HCEC 1CT (cell line): ENCODE measurements around the gene TGM5.
A peak's percentile ranks its signal among the peaks of the same experiment; 100 is the strongest.
"Not testable (repeated sequence)": the region's sequence is repeated elsewhere in the genome, so short reads cannot be mapped to it uniquely, and the experiment has no call there.

Source experiments
- DNase-seq: peaks from one replicate; pipeline ENCODE4 v3.0.0-alpha.2; 2017

Gene TGM5

GRCh38 chr15:43212951-43213350, 53.8 kb downstream of the TGM5 start:
- DNase-seq = no peak

DNA sequence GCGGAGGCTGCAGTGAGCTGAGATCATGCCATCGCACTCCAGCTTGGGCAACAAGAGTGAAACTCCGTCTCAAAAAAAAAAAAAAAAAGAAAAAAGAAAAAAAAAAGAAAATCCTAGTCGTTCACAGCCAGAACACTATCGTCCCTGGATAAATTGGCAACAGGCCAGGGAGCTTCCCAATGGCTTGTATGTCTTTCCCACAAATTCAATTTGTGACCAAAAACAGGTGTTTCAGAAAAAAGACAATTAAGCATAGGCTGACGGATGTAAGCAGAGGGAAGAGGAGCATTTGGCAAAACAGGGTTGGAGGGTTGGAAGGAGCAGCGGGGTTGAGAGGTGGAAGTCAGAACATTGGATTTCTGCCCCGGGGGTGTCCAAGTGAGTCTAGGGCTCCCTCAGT, 54.4 kb downstream of the TGM5 start:
- no peak for DNase-seq

- DNase-seq = no peak
Measured at GRCh38 chr15:43211224-43211735, 55.4 kb downstream of the TGM5 start.

DNA sequence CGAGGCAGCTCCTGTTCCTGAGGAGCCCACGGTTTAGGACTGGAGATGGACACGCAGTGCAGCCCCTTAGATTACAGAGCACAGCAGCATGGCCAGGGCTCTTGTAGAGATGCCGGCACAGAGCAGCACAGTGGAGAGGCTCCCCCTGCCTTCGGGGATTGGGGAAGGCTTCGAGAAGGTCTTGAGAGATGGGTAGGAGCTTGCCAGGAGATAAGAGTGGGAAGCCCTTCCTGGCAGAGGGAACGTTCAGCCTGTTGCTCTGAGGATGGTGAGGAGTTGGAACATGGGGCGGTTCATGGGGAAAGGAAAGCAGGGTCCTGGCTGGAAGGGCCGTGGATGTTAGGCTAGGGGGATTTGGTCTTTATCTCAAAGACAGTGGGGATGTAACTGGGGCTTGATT, 55.9 kb downstream of the TGM5 start:
- no peak for DNase-seq

DNA sequence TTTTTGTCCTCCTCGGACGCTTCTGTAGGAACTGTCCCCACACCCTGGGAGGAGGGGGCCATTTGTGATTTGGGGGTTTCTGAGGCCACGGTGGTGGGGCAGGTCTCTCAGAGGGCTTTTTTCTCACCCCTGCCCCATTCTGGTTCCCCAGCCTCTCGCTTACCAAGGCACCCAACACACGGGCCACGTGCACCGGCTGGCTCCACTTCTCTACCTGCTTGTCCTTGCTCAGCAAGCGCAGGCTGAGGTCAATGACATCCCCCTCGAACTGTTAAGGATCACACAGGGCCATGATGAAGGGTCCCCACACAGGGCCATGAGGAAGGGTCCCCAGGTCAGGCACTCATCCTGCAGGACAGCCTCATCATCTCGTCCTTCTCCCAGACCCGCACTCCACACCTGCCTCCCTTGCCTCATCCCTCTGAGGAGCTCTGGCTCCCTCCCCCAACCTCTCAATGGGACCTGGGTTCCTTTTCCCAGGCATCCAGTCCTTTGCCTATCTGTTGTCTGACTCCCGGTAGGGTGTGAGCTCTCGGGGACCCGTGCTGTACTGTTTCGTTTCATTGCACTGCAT, 56.5 kb downstream of the TGM5 start:
- DNase-seq = no peak

DNA sequence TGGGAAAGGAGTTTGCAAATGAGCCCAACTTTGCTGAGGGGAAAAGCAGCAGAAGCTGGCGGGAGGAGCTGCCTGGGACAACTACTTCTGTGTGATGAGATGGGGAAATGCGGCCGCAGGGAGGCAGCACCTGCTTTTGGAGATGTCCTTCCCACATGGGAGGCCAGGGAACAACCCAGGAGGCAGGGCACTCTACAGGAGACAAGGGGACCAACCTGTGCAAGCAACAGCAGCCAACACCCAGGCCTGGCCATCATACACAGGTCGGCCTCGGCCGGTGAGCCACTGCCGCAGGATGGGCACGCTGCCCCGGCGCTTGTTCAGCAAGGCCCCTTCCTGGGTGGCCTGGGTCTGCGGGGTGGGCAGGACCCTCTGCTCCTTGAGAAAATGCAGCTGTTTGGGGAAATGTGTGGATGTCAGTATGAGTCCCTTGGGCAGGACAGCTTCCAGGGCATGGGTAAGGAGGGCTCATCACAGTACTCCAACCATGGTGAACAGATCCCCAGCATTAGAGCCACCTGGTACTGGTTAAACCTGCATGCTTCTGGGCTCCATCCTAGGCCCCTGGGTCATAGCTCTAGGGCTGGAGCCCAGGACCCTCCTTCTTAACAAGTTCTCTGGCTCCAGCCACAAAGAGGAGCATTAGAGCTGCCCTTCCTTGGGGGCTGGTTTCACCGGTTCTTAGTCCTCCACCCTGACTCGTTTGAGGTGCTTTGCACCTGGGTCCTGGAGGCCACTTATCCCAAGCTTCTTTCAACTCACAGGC, 57.5 kb downstream of the TGM5 start:
- DNase-seq = no peak

GRCh38 chr15:43208052-43209002, 58.4 kb downstream of the TGM5 start:
- DNase-seq = no peak

DNA sequence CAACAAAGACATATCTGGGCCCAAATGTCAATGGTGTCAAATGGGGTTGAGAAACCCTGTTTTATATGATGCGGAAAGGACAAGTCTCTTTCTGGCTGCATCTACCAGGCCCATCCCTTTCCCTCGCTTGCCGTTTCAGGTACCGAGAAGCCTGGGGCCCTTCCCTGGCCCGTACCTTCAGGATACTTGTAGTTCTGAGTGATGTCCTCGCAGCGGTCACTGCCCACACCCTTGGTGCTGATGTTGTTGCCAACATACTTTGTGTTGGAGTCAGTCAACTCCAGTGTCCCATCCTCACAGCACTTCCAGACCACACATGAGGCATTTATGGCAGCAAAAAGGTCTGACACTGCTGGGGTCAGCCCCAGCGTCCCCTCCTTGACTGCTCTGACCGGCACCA, 59.7 kb downstream of the TGM5 start:
- DNase-seq = no peak

GRCh38 chr15:43206054-43206453, 60.7 kb downstream of the TGM5 start:
- DNase-seq = no peak

GRCh38 chr15:43204016-43204901, 62.5 kb downstream of the TGM5 start:
- DNase-seq = peak; percentile 73

DNA sequence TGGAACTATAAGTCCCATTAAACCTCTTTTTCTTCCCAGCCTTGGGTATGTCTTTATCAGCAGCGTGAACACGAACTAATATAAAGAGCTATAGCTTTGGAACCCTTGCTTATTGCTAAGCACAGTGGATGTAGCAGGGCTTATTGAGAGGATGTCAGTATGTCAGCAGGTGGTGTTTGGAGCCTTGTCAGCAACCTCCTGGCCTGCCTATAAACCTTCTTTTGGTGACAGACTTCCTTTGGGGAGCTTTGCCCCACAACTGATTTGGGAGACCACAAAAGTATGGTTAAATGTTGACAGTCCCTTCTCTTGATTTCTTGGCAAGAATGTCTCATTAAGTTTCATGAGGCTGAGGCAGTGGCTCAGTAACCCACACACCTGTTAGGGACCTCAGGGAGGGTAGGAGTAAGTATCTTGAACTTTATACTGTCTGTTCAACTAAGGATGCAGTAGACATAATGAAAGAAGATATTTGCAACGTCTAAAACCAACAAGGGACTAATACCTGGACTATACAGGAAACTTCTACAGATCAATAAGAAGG, 66.7 kb downstream of the TGM5 start:
- no peak for DNase-seq

DNA sequence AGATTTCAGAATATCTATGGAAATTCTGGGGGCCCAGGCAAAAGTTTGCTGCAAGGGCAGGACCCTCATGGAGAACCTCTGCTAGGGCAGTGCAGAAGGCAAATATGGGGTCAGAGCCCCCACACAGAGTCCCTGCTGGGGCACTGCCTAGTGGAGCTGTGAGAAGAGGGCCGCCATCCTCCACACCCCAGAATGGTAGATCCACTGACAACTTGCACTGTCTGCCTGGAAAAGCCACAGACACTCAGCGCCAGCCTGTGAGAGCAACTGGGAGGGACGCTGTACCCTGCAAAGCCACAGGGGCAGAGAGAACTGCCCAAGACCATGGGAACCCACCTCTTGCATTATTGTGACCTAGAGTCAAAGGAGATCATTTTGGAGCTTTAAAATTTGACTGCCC, 67.7 kb downstream of the TGM5 start:
- DNase-seq = no peak

DNA sequence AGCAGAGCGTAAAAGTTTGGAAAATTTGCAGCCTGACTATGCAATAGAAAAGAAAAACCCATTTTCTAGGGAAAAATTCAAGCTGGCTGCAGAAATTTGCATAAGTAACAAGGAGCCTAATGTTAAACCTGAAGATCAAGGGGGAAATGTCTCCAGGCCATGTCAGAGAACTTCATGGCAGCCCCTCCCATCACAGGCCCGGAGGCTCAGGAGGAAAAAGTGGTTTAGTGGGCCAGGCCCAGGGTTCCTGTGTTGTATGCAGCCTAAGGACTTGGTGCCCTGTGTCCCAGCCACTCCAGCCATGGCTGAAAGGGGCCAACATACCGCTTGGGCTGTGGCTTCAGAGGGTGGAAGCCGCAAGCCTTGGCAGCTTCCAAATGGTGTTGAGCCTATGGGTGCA, 68.2 kb downstream of the TGM5 start:
- not testable (repeated sequence) for DNase-seq

- DNase-seq = not testable (repeated sequence)
Measured at GRCh38 chr15:43197773-43198172, 69.0 kb downstream of the TGM5 start.

DNA sequence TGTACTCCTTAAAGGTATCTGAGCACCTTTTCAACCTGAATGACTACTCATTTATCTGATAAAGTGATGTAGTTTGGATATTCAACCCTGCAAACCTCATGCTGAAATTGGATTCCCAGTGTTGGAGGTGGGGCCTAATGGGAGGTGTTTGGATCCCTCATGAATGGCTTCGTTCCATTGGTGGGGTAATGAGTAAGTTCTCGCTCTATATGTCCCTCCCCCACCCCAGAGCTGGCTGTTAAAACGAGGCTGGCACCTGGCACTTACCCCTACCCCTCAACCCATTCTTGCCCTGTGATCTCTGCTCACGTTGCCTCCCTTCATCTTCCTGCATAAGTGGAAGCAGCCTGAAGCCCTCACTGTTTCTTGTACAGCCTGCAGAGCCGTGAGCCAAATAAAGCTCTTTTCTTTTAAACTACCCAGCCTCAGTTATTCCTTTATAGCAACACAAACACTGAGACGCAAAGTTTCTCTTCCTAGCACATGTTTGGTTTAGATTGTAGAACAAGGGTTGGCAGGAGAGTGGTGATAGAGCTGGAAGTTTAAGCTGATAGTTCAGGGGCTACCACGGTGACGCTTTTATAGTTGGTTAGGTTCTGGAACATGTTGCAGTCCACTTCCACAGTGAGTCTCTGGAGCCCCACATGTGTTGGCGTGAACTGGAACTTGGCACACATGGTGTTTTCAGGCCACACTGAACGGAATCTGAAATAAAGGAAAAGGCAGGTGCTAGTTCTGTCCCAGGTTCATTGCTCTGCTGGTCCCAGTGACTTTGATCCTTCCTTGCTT, 69.8 kb downstream of the TGM5 start:
- no peak for DNase-seq

- DNase-seq = peak; percentile 55
Measured at GRCh38 chr15:43194795-43195194, 71.9 kb downstream of the TGM5 start.

DNA sequence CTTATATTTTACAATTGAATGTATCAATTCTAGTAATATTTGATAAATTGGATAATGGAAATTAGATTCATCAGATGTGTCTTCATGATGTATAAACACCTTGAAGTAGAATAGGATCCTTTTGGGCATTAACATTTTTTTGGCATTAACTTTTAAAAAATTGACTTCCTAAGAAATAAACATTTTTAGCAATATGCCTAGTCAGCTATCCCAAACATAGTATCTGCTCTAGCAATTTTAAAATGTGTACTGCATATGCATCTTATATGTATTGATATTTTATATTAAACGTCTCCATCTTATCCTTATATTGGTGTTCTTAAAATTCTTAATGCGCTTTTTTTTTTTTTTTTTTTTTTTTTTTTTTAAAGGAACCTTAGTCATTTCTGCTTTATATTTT, 73.0 kb downstream of the TGM5 start:
- no peak for DNase-seq

GRCh38 chr15:43190178-43190577, 76.5 kb downstream of the TGM5 start:
- DNase-seq = no peak

- DNase-seq = no peak
Measured at GRCh38 chr15:43189296-43189695, 77.4 kb downstream of the TGM5 start.

DNA sequence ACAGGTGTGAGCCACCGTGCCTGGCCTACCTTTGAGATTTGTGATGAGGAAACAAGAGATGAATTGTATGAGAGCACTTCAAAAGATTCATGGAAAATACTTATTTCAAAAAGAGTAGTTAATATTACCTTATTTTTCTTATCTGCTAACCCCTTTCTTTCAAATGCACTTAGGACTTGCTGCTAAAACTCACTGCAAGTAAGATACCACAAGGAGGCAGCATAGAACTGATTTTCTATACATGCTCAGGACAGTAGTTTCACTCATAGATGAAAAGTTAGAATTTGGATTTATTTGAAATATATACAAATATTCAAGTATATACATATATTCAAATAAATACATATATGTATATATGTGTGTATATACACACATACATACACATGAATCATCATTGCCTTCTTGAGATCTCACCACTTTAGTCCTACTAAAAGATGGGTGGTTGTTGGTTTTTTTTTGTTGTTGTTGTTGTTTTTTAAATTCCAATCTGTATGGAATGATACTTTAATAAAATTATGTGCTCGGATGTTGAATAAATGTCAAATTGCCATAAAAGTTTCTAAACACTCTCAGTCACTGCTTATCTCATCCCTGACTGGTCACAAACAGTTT, 79.1 kb downstream of the TGM5 start:
- DNase-seq = peak; percentile 58

GRCh38 chr15:43186003-43186353, 80.8 kb downstream of the TGM5 start:
- no peak for DNase-seq
